HG03196 (cell line): ENCODE data around the gene RUSF1.
"Not testable (repeated sequence)": the region's sequence is repeated elsewhere in the genome, so short reads cannot be mapped to it uniquely, and the experiment has no call there.

Experiments
- ATAC-seq: cut with Tn5 transposase; IDR thresholded peaks from one replicate; pipeline ENCODE4 v1.9.1; 2021; ENCODE audit not compliant: unreplicated experiment

RUSF1 gene

GRCh38 chr16:31517800-31518402 is 9.7 kb upstream of the RUSF1 start:
- no peak for ATAC-seq

GRCh38 chr16:31513884-31514283 is 5.7 kb upstream of the RUSF1 start:
- ATAC-seq = no peak

GRCh38 chr16:31513126-31513525 is 4.9 kb upstream of the RUSF1 start:
- ATAC-seq = no peak

- no peak for ATAC-seq
Measured at GRCh38 chr16:31508706-31509195, 560 bp upstream of the RUSF1 start.

- no peak for ATAC-seq
Measured at GRCh38 chr16:31507617-31507928, 618 bp downstream of the RUSF1 start.

- peak; percentile 36 for ATAC-seq
Measured at GRCh38 chr16:31505483-31505882, 2.7 kb downstream of the RUSF1 start.

- no peak for ATAC-seq
Measured at GRCh38 chr16:31504159-31504558, 4.0 kb downstream of the RUSF1 start.

GRCh38 chr16:31503555-31503954 is 4.6 kb downstream of the RUSF1 start:
- not testable (repeated sequence) for ATAC-seq

GRCh38 chr16:31502981-31503380 is 5.2 kb downstream of the RUSF1 start:
- ATAC-seq = no peak

- ATAC-seq = no peak
Measured at GRCh38 chr16:31501966-31502348, 6.2 kb downstream of the RUSF1 start.

GRCh38 chr16:31501226-31501965 is 6.8 kb downstream of the RUSF1 start:
- no peak for ATAC-seq

GRCh38 chr16:31499928-31500327 is 8.3 kb downstream of the RUSF1 start:
- no peak for ATAC-seq

GRCh38 chr16:31498493-31498892 is 9.7 kb downstream of the RUSF1 start:
- ATAC-seq = no peak

GRCh38 chr16:31496670-31497069 is 11.5 kb downstream of the RUSF1 start:
- ATAC-seq = no peak

GRCh38 chr16:31493506-31494125 is 14.6 kb downstream of the RUSF1 start:
- no peak for ATAC-seq

- ATAC-seq = no peak
Measured at GRCh38 chr16:31491778-31492418, 16.3 kb downstream of the RUSF1 start.

- ATAC-seq = no peak
Measured at GRCh38 chr16:31489616-31490584, 18.3 kb downstream of the RUSF1 start.

- no peak for ATAC-seq
Measured at GRCh38 chr16:31489298-31489564, 19.0 kb downstream of the RUSF1 start.

- no peak for ATAC-seq
Measured at GRCh38 chr16:31488468-31489297, 19.5 kb downstream of the RUSF1 start.
